ENCODE results near the gene TRPM2.

Gene TRPM2

GRCh38 chr21:44448651-44449131, 95.3 kb downstream of the TRPM2 start:
- Histone ChIP-seq H3K4me3 (no peak overlapping the region), H3K27ac (no peak overlapping the region)
- TF ChIP-seq, protein P1, sequence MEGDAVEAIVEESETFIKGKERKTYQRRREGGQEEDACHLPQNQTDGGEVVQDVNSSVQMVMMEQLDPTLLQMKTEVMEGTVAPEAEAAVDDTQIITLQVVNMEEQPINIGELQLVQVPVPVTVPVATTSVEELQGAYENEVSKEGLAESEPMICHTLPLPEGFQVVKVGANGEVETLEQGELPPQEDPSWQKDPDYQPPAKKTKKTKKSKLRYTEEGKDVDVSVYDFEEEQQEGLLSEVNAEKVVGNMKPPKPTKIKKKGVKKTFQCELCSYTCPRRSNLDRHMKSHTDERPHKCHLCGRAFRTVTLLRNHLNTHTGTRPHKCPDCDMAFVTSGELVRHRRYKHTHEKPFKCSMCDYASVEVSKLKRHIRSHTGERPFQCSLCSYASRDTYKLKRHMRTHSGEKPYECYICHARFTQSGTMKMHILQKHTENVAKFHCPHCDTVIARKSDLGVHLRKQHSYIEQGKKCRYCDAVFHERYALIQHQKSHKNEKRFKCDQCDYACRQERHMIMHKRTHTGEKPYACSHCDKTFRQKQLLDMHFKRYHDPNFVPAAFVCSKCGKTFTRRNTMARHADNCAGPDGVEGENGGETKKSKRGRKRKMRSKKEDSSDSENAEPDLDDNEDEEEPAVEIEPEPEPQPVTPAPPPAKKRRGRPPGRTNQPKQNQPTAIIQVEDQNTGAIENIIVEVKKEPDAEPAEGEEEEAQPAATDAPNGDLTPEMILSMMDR (IDR thresholded peaks at IDR 0.05) = no peak
- DNase-seq (ENCODE audit: low spot score) = no peak

DNA sequence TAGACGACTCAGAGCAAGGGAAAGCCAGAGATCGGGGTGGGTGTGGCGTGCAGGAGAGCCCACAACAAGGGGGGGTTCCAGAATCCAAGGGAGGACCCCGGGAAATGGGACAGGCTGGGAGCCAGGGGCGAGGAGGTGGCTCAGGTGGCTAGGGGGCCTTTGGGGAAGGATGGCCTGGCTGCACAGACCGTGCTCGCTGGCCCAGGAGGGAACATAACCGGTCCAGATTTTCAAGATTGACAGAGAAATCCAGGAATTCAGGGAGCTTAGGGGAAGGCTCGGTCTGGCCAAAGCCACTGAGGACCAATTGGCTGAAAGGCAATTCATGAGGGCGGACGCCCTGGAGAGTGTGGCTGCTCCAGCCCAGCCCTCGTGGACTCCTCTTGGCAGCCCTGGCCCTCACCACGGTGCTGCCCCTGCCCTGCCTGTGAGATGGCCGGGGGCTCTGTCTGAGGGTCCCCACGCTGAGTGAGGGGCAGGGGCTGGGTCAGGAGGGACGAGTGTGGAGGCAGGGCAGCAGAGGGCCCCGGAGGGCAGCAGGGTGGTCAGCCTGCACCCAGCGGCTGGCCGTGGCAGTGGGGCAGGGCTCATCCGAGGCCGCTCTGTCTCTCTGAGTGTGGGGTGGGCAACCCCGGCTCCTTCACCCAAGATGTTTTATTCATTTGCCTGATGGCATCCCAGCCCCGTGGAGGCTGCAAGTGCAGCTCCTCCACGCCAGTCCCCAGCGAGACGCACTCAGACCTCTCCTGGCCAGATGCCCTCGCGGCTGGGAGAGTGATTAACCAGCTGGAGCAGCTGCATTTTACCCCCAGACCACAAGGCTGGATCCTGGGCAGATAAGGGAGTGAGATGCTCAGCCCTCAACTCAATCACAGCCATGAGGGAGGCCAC, 96.3 kb downstream of the TRPM2 start:
- no peak overlapping the region for H3K27ac ChIP-seq
- TF ChIP-seq, protein P1 (IDR thresholded peaks at IDR 0.05) = no peak
- DNase-seq (ENCODE audit: low spot score) = no peak
- no peak overlapping the region for H3K4me3 ChIP-seq

DNA sequence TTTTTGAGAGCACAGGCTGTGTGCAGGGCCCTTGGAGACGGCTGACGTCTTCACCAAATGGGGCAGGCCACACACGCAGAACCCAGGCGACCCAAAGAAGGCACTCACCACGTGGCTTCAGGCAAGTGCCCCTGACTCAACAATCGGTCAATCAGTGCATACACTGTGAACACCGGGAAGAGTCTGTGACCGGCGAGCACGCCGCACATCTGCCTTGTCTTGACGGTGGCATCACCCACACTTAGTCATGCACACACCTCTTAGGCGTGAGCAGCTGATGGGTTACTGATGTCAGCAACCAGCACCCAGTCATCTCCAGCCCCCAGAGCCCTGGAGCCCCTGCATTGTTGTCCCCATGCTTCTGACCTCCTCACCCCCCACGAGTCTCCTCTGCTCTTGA, 97.0 kb downstream of the TRPM2 start:
- no peak overlapping the region for H3K27ac ChIP-seq
- no peak for DNase-seq (ENCODE audit: low spot score)
- H3K4me3 ChIP-seq = no peak overlapping the region
- TF ChIP-seq, protein P1 (IDR thresholded peaks at IDR 0.05) = no peak

DNA sequence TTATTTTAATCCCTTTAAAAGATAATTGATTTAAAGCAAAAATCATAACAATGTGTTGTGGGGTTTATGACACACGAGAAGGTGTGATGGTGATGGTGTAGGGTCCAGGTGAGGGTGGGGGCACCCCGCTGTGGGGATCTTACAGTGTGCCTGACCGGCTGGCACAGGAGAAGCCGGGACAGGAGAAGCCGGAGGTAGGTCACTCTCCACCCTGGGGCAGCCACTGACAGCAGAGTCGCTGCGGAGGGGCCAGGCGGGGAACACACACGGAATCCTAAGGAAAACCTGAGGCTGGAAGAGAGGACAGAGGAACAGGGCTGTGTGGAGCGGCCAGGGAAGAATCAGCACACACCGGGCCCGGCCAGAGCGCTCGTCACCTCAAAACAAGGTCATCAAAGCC, 97.6 kb downstream of the TRPM2 start:
- no peak overlapping the region for H3K4me3 ChIP-seq
- no peak overlapping the region for H3K27ac ChIP-seq
- TF ChIP-seq, protein P1 (IDR thresholded peaks at IDR 0.05) = no peak
- no peak for DNase-seq (ENCODE audit: low spot score)

DNA sequence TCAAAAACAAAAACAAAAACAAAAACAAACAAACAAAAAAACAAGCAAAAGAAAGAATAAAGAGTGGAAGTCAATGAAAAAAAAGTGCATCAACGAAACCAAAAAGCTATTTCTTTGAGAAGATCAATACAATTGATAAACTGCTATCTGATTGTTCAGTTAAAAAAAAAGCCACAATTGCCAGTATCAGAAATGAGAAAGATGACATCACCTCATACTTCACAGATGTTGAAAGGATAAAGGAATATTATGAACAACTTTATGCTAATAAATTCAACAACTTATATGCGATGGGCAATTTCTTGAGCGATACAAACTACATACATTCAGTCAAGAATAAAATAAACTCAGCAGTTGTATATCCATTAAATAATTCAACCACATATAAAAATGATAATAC, 99.7 kb downstream of the TRPM2 start:
- Histone ChIP-seq H3K4me3 (no peak overlapping the region), H3K27ac (no peak overlapping the region)
- DNase-seq (ENCODE audit: low spot score) = no peak
- TF ChIP-seq, protein P1 (IDR thresholded peaks at IDR 0.05) = no peak

- H3K4me3 ChIP-seq = no peak overlapping the region
- no peak overlapping the region for H3K27ac ChIP-seq
- TF ChIP-seq, protein P1 (IDR thresholded peaks at IDR 0.05) = no peak
- no peak for DNase-seq (ENCODE audit: low spot score)
Observed at GRCh38 chr21:44454058-44454457, 100.6 kb downstream of the TRPM2 start.

Measured in coronary artery (tissue), 2 donors.